Inflammatory macrophage treated with lipopolysaccharide for 4 hours (primary cell): Measurements from ENCODE around the gene WFDC5.
"Not testable (repeated sequence)": the region's sequence is repeated elsewhere in the genome, so short reads cannot be mapped to it uniquely, and the experiment has no call there.

Source experiments
- DNase-seq: peaks from one replicate; pipeline ENCODE4 v3.0.0-alpha.2; 2020

WFDC5 gene

DNA sequence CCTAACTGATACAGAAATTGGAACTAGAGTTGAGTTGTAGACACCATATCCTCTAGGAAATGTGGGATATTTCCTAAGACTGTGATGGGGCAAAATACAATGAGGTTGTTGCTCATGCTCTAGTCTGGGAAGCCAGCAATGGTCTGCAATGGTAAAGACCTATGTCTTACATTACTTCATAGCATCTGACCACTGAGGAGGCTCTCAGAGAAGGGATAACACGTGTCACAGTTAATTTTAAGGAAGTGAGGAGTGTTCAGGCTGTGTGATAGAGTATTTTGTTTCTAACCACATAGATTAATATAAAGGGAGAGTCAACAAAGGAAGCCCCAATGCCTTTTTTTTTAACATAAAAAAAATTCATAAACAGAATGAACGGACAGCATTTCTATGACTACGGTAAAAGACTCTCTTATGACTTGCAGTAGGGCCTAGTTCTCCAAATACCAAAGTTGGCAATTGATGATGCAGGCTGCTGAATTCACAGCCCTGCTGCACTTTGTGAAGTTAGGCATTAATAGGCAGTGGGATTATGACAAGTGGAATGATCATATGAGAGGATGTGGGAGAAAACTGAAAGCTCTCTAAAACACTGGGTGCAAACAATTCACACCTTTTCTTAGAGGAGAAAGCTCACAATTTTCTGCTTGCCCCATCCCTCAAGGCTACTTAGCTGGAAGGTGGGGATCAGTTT lies 27.7 kb downstream of the WFDC5 start:
- peak; percentile 81 for DNase-seq

DNA sequence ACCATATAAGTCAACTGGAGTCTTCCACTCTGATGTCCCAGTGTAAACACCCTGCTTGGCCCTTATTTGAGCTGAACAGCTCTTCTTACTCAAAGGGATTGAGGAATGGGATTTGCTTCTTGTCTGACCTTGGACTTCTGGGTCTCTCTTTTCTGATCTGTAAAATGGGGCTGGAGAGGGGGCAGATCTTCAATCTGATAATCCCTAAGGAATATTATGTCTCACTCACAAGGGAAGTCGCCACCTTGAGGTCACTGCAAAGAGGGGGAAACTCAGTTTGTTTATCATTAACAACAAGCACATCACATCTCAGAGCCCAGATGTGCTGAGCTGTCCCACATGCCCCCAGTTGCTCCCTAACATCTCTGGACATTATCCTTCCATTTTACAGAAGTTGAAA lies 29.1 kb downstream of the WFDC5 start:
- DNase-seq, result no peak

DNA sequence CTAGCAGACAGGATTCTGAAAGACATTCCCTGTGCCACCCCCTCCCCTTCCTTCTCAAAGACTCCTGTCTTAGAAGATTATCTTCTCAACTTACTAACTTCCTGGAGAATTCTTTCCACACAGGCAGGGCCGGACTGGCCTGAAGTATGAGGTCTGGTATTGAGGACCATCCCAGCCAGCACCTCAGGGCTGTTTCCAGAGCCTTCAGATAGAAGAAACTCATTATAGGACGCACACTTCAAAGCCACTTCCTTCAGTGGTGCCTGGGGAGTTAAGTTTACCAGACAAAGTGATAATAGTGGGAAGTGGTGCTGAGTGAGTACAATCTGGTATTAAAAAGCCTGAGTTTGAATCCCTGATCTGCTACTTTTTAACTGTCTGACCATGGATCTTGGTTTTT lies 29.7 kb downstream of the WFDC5 start:
- no peak for DNase-seq

DNA sequence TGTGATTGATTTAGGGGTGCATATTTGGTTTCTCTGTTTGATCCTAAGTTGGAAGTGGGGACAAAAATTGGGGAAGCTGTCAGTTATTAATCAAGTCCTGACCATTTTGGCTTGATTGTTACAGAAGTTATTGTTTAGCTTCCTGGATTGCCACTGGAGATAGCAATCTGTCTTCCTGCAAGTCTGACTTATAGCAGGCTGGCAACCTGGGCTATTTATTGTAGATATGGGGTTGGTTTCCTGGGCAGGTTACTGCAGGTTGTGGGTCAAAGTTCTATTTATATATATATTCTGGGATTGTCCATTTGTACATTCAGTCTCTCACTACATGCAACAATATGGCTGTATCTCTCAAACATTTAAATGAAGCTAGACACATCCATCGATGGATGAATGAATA lies 31.8 kb downstream of the WFDC5 start:
- no peak for DNase-seq

DNA sequence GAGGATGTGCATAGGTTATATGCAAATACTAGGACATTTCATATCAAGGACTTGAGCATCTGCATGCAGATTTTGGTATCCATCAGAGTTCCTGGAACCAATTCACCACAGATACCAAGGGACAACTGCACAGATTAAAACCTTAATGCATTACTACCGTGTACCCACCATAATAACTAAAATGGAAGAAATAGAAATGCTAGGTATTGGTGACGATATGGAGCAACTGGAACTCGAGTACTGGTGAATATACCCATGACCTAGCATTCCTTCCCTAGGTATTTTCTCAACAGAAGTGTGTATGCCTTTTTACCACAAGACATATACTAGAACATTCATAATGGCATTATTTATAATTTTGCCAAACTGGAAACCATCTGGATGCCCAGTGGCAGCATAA lies 32.5 kb downstream of the WFDC5 start:
- DNase-seq, result no peak

DNA sequence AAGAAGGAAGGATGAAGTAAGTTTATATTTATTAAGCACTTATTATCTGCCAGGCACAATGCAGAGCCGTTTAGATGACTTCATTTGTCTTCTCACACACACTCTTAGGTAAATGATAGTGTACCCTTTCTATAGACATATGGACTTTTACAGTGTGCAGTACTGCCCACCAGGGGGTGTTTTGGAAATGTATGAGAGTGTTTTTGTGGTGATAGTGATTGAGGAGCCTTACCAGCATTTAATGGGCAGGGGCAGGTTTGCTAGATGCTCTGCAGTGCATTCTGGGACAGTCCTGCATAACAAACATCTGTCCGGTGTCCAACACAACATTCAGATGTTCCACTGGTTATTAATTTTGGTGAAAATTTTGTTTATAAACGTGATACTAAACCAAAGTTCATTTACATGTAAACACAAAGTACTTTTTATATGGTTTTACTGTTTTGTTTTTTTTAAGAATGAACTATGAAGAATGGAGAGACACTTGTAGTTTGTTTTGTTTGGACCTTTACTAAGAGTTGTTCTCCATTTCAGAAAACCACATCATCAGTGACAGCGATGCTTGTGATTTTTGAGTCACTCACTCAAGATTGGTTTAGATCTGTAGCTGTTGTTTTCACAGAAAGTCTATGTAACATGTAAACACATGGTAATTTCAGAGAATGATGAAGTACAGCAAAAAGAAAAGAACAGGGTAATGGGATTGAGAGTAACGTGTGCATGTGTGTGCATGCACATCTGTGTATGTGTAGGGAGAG lies 33.9 kb downstream of the WFDC5 start:
- DNase-seq, result peak; percentile 52

DNA sequence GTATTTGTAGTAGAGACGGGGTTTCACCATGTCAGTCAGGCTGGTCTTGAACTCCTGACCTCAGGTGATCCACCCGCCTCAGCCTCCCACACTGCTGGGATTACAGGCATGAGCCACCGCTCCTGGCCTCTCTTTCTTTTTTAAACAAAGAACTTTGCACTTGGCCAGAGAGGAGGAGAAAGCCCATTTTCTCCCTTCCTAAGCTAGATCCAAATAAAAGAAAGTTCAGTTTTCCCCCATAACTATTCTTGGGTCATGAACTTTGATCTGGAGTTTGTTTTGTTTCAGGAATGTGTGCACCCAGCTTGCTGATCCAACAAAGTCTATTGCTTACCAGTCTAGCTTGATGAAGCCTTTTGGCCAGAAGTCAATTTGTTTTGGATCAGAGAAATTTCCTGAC lies 37.4 kb downstream of the WFDC5 start:
- no peak for DNase-seq

DNA sequence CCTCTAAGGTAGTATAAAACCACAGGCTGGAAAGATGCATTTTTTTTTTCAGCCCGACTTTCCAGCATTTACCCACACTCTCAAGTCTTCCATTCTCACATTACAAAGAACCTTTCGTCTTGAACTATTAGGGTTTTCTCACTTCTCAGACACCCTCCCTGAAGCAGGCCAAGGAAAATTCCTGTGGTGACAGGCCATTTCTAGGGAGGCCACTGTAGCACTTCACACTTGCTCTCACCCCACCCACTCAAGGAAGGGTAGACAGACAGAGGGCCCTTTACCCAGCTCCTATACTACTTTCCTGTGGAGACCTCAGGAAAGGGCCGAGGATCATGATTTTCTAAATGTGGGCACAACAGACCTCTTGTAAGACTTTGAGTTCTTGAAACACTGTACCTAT lies 41.8 kb downstream of the WFDC5 start:
- no peak for DNase-seq

DNA sequence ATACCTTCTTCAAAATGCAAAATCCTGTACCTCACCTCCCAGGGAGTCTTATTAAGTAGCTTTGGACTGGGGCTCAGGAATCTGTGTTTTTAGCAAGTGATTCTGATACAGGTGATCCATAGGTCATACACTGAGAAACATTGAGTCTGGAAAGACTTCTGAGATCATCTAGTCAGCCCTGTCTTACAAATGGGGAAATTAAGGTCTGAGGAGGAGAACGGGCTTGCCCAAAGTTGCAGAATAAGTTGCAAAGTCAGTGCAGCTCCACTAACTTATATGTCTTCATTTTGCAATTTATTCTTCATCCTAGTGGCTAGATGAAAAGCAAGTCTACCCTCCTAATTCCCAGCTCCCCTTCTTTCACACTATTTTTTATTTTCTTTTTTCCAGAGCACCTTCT lies 42.9 kb downstream of the WFDC5 start:
- DNase-seq, result peak; percentile 36

DNA sequence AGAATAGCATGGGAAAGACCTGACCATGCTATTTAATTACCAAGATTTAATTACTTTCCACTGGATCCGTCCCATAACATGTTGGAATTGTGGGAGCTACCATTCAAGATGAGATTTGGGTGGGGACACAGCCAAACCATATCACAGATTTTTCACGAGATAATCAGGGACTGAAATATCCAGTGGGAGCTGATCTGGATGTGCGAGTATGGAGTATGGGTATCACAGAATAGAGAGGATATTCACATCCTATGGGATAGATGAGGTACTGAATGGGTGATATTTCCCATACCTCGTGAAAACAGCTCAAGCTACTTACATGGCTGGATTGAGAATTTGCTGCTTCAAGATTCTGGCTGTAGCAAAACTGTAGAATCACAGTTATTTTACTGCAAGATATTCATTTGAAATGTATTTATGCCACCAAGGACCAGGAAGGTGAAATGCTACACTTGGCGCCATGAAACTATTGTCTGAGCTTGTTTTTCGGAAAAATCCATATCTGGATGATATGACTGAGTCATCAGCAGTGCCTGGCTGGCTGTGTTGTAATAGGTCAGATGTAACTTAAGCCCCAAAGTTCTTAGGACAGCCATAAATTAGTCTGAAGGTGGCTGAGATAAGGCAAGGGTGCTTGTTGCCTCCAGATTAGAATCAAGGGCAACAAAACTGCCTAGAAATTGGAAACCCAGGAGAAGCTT lies 43.9 kb downstream of the WFDC5 start:
- DNase-seq, result no peak

DNA sequence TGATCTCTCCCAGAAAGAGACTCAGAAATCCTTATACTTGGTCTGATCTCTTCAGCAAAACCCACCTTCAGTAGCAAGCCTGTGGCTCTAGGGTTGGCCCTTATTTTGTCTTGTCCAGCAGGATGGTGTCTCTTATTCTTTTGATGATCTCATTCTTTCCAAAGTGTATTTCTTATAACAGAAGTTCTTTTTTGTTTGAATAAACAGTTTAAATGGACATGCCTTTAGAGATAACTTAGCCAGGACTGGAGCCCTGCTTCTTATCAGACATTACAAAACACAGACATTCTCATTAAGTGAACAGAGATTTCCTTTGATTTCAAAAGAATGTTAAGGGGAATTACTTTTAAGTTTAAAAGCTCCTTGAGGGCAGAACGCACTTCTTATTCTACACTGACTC lies 45.7 kb downstream of the WFDC5 start:
- no peak for DNase-seq

DNA sequence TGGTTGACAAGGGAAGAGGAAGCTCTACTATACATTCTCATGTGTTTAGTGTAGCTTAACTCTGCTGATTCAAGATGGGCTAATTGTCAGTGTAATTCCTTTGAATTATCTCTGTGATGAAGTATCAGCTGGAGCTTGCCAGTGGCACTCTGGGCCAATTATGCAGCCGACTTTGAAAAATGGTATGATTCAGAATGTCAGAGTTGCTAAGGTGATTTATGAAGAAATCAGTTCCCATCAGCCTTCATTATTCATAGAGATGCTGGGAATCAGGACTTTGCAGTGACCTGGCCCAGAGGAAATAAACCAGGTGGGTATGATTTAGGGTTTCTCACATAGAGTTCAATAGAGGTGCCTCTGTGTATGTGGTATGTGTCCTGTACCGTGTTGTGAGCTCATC lies 47.4 kb downstream of the WFDC5 start:
- no peak for DNase-seq

DNA sequence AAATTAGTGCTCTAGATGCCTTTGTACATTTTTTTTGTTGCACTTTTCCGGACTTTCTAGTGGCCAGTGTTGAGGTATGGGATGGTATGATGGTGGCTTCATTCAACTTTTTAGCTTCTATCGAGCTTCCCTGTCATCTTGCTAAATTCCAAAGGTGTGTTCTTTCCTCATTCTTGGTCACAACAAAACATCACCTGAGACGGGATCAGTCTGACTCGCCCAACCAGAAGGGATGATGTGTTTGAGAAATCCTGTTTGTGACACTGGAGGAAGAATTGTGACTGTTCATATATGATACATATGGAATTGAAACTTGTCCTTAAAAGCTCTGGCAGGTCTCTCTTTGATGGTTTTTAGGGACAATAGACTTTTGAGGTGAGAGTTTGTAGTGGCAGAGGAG lies 47.9 kb downstream of the WFDC5 start:
- no peak for DNase-seq

DNA sequence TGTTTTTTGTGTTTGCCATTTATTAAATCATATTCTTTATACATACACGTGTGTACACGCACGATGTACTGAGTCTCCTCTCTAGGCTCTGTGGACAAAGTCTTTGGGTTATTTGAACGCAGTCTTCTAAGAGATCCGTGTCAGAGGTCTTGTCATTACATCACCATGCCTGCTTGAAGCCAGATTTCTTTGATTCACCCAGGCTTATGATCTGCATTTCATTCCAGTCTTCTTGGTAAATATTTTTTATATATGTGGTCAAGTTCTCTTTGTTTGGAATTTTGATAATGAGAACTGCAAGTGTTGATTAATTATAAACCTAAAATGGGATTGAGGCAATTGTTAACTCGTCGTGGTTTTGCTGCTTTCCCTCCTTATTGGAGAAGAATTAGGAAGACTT lies 48.6 kb downstream of the WFDC5 start:
- DNase-seq, result no peak

DNA sequence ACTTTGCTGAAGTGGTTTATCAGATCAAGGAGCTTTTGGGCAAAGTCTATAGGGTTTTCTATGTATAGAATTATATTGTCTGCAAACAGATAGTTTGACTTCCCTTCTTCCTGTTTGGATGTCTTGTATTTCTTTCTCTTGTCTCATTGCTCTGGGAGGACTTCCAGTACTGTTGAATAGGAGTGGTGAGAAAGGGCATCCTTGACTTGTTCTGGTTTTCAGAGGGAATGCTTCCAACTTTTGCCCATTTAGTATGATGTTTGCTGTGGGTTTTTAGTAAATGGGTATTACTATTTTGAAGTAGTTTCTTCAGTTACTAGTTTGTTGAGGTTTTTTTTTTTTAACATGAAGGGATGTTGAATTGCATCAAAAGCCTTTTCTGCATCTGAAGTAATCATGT lies 50.2 kb downstream of the WFDC5 start:
- DNase-seq, result no peak

DNA sequence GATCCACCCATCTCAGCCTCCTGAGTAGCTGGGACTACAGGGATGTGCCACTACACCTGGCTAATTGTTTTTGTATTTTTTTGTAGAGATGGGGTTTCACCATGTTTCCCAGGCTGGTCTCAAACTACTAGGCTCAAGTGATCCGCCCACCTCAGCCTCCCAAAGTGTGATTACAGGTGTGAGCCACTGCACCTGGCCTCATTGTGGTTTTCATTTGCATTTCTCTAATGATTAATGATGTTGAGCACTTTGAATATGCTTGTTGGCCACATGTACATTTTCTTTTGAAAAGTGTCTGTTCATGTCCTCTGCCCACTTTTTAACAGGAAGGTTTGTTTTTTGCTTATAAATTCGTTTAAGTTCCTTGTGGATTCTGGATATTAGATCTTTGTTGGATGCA lies 51.9 kb downstream of the WFDC5 start:
- DNase-seq, result not testable (repeated sequence)

DNA sequence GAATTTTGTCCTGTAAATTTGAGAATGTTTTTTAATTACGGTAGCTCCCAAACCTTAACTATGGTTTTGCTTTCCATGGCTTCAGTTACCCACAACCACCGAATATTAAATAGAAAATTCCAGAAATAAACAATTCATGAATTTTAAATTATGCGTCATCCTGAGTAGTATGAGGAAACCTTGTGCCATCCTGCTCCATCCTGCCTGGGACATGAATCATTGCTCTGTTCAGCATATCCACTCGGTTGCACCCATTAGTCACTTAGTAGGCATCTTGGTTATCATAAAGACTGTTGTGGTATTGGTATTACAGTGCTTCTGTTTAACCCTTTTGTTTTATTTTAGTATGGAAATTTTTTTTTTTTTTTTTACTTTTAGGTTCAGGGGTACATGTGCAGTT lies 53.7 kb downstream of the WFDC5 start:
- peak; percentile 5 for DNase-seq

DNA sequence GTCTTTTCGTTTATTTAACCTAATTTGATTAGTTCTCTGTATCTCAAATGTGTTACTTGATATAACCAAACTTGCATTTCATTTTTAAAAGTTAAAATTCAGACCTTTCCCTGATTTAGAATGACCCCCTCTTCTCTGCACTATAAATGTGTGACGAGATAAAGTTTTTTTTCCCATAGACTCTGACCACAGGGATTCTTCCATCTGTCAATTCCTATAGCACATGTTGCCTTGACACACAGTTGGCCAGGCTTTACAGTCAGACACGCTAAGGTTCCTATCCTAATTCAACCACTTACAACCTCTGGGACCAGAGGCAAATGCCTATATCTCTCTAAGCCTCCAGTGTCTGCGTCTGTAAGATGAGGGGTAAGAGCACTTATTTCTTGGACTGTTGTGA lies 54.7 kb downstream of the WFDC5 start:
- DNase-seq, result no peak
